DND-41 (cell line): ENCODE results near the gene MLC1.

Experiments
- ATAC-seq: fragments of 200-7000 bp; cut with Tn5 transposase; 3 replicates; pipeline ENCODE4 v1.9.1; 2021; ENCODE audit warnings: low read depth; ENCODE audit not compliant: insufficient read depth
- DNase-seq: peaks from one replicate; pipeline ENCODE4 v3.0.0-alpha.2; 2020
- H2AFZ ChIP-seq: 2 replicates; pipeline ENCODE4 v1.6.0; 2012; ENCODE audit warnings: low read depth, low read length
- H3K27ac ChIP-seq: 2 replicates; pipeline ENCODE4 v1.5.1; 2012; ENCODE audit warnings: low read length, inconsistent platforms
- H3K27me3 ChIP-seq: fragments of 200-600 bp; sonication (generic); 2 replicates; pipeline ENCODE4 v1.6.0; 2012; ENCODE audit warnings: low read length, mild to moderate bottlenecking, inconsistent platforms; ENCODE audit not compliant: insufficient read depth, poor library complexity
- H3K36me3 ChIP-seq: 2 replicates; pipeline ENCODE4 v1.5.1; 2012; ENCODE audit warnings: low read length, inconsistent platforms; ENCODE audit not compliant: insufficient read depth
- H3K4me1 ChIP-seq: 2 replicates; pipeline ENCODE4 v1.5.1; 2012; ENCODE audit warnings: mild to moderate bottlenecking, low read length; ENCODE audit not compliant: insufficient read depth
- H3K4me2 ChIP-seq: 2 replicates; pipeline ENCODE4 v1.6.0; 2012; ENCODE audit warnings: mild to moderate bottlenecking, moderate library complexity, low read length, inconsistent platforms; ENCODE audit not compliant: insufficient read depth
- H3K4me3 ChIP-seq, 2 experiments: fragments of 200-600 bp in 1 of 2; shearing (Covaris generic) in 1 of 2; 2 replicates each; pipeline ENCODE4 v1.5.1; 2012 to 2016; ENCODE audit warnings: inconsistent platforms in 2 of 2, low read length in 2 of 2, mild to moderate bottlenecking in 2 of 2, low read depth in 1 of 2, moderate library complexity in 1 of 2
- H3K79me2 ChIP-seq: 2 replicates; pipeline ENCODE4 v1.6.0; 2012; ENCODE audit warnings: low read length, inconsistent platforms; ENCODE audit not compliant: insufficient read depth
- H3K9ac ChIP-seq: 2 replicates; pipeline ENCODE4 v1.6.0; 2012; ENCODE audit warnings: low read depth, mild to moderate bottlenecking, inconsistent platforms, low read length, moderate library complexity
- H3K9me3 ChIP-seq: 2 replicates; pipeline ENCODE4 v1.5.1; 2012; ENCODE audit warnings: low read length, moderate library complexity, mild to moderate bottlenecking, inconsistent platforms; ENCODE audit not compliant: insufficient read depth, severe bottlenecking
- H4K20me1 ChIP-seq: 2 replicates; pipeline ENCODE4 v1.6.0; 2012; ENCODE audit warnings: low read length; ENCODE audit not compliant: insufficient read depth
- EZH2 ChIP-seq: IDR thresholded peaks from 3 replicates; pipeline ENCODE4 v1.6.1; 2012; ENCODE audit warnings: borderline replicate concordance, low read depth, mild to moderate bottlenecking, moderate library complexity, low read length, inconsistent platforms; ENCODE audit not compliant: severe bottlenecking
- TF ChIP-seq, protein P1 (sequence below): IDR thresholded peaks from 2 replicates; pipeline ENCODE4 v1.5.1; 2012; ENCODE audit warnings: borderline replicate concordance, low read length, moderate library complexity, mild to moderate bottlenecking; ENCODE audit not compliant: poor library complexity, severe bottlenecking; ENCODE audit errors: extremely low read depth

Gene MLC1

DNA sequence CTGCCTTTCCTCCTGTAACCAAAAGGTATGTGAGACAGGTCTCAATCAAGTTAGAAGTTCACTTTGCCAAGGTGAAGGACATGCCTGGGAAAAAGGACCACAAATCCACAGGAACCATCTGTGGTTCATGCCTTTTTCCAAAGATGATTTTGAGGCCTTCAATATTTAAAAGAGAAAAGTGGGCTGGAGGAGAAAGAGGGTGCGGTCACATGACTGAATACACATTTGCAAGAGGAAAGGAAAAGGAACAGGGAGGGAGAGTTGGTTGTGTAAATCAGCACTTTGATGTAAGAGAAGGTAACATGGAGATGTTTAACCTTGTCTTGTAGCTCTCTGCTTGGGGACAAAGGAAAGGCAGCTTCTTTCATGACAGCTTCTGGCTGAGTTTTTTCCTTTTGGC, 25.8 kb upstream of the MLC1 start:
- Histone ChIP-seq H3K9me3 (no peaks in the 10 kb centered on the region), H3K36me3 (no peaks in the 10 kb centered on the region), H3K4me3 (no peak overlapping the region), H4K20me1 (no peaks in the 10 kb centered on the region; the same call in 1 of the 2 replicates), H3K4me2 (no peak overlapping the region), H2AFZ (no peak overlapping the region), H3K27ac (no peak overlapping the region), H3K4me1 (no peaks in the 10 kb centered on the region), H3K27me3 (peaks cover 15% of the 10 kb centered on the region), H3K79me2 (no peaks in the 10 kb centered on the region), H3K9ac (no peak overlapping the region)
- TF ChIP-seq, protein P1, sequence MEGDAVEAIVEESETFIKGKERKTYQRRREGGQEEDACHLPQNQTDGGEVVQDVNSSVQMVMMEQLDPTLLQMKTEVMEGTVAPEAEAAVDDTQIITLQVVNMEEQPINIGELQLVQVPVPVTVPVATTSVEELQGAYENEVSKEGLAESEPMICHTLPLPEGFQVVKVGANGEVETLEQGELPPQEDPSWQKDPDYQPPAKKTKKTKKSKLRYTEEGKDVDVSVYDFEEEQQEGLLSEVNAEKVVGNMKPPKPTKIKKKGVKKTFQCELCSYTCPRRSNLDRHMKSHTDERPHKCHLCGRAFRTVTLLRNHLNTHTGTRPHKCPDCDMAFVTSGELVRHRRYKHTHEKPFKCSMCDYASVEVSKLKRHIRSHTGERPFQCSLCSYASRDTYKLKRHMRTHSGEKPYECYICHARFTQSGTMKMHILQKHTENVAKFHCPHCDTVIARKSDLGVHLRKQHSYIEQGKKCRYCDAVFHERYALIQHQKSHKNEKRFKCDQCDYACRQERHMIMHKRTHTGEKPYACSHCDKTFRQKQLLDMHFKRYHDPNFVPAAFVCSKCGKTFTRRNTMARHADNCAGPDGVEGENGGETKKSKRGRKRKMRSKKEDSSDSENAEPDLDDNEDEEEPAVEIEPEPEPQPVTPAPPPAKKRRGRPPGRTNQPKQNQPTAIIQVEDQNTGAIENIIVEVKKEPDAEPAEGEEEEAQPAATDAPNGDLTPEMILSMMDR = no peak
- no peak for TF ChIP-seq EZH2
- ATAC-seq (no peak), DNase-seq (no peak)

DNA sequence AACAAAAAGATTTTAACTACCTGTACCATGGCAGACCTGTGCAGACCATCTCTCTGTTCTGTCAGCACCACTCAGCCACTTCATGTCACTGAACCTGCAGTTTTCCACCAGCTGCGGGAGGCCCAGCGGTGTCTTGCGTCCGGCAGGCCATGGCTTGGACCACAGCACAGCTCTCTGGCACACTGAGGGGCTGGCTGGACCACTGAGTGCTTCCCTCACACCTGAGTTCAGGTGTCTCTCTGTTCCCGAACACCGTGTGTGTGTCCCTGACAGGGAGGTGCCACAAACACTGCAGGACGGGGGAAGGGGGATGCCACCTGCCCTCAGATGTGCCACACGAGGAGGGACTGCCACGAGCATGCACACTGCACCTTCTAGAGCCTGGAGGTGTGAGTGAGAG, 22.3 kb upstream of the MLC1 start:
- Histone ChIP-seq H3K4me1 (no peaks in the 10 kb centered on the region), H3K9me3 (no peaks in the 10 kb centered on the region), H3K4me2 (no peak overlapping the region), H3K9ac (no peak overlapping the region), H2AFZ (no peak overlapping the region), H3K27ac (no peak overlapping the region), H3K27me3 (peaks cover 9% of the 10 kb centered on the region), H3K79me2 (no peaks in the 10 kb centered on the region), H3K4me3 (no peak overlapping the region), H4K20me1 (no peaks in the 10 kb centered on the region; the same call in 1 of the 2 replicates), H3K36me3 (no peaks in the 10 kb centered on the region)
- DNase-seq (no peak), ATAC-seq (no peak)
- TF ChIP-seq EZH2 = no peak
- TF ChIP-seq, protein P1 = no peak

DNA sequence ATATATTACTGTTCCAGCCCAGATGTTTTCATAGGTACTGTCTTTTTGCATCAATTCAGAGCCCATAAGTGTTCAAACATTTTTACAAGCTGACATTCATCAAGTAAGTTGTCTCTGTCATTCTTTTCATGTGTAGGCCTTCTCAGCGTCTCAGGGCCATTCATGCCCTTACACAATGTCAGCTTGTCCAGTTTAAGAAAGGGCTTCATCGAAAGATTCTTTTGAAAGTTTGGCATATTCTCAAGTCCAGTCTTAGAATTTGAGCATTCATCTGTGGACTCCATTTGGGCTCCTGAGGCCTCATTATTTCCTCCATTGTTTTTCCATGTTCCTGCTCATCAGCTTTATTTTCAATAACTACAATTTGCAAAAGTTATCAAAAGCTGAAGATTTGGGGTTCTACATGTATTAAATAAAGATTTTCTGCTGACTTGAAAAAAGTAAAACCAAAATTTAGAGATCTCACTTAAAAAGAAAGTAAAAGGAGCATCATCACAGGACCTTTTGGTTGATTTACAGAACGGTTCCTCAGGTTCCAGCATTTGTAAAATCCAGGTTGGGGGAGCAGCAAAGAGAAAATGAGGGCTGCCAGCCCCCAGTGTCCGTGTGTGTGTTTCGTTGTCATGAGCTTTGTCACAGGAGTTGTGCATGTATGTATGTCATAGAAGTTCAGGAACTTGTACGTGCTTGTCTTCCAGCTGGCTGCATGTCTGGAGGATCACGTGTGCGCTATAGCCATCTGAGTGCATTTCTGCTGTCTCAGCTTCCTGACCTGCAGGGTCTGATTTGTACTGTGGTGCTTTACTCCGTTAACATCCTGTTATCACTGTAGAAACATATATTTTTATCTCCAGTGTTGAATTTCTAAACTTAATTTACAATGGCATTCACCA, 20.2 kb upstream of the MLC1 start:
- ATAC-seq (no peak), DNase-seq (no peak)
- Histone ChIP-seq H3K9me3 (no peaks in the 10 kb centered on the region), H4K20me1 (no peaks in the 10 kb centered on the region; the same call in 1 of the 2 replicates), H3K79me2 (no peaks in the 10 kb centered on the region), H3K9ac (no peak overlapping the region), H3K27ac (no peak overlapping the region), H3K4me1 (no peaks in the 10 kb centered on the region), H3K4me2 (no peak overlapping the region), H2AFZ (no peak overlapping the region), H3K36me3 (no peaks in the 10 kb centered on the region), H3K4me3 (no peak overlapping the region), H3K27me3 (peaks cover 3% of the 10 kb centered on the region)
- no peak for TF ChIP-seq EZH2
- TF ChIP-seq, protein P1 = no peak
